IMR-90 (cell line): Measurements from ENCODE around the gene ATXN1. TPM values are rescaled to one million over a fixed set of nuclear protein-coding genes. Genes with fewer than 3 reads are reported as not detected.
A peak's percentile ranks its signal among the peaks of the same experiment; 100 is the strongest.

Source experiments
- ATAC-seq: fragments of 200-7000 bp; cut with Tn5 transposase; 2 replicates; pipeline ENCODE4 v1.9.1; 2020; ENCODE audit warnings: low read depth, mild to moderate bottlenecking, moderate library complexity
- BruUV-seq: library from RNA; stranded (reverse); fragments of 400-500 nt; replicated peaks from 2 replicates; lab custom pipeline; 2021; lab: Mats Ljungman, UMichigan
- CTCF ChIA-PET: fragments of 300-600 bp; formaldehyde crosslinking; extraction: SDS; loops from one replicate; lab custom pipeline; 2021; ENCODE audit warnings: antibody characterized with exemption; lab: Yijun Ruan, JAX
- POLR2A ChIA-PET: fragments of 300-600 bp; sonication (Branson Sonifier 250); formaldehyde crosslinking; loops from one replicate; lab custom pipeline; 2022; ENCODE audit warnings: antibody characterized with exemption; ENCODE audit not compliant: unreplicated experiment; lab: Charles Lee
- DNase-seq: peaks from one replicate; pipeline ENCODE4 v3.0.0; 2013
- H2AFZ ChIP-seq: replicated peaks from 2 replicates; pipeline ENCODE3; 2013; ENCODE audit warnings: low read length, mild to moderate bottlenecking; ENCODE audit not compliant: poor library complexity
- H2AK5ac ChIP-seq: 2 replicates; pipeline ENCODE4 v1.6.1; 2013; ENCODE audit warnings: low read depth, low read length, inconsistent platforms
- H2AK9ac ChIP-seq: replicated peaks from 2 replicates; pipeline ENCODE3; 2013; ENCODE audit warnings: mild to moderate bottlenecking, low read depth, low read length, moderate library complexity; ENCODE audit not compliant: poor library complexity
- H2BK120ac ChIP-seq: 2 replicates; pipeline ENCODE4 v1.6.1; 2013; ENCODE audit warnings: low read depth, low read length, inconsistent platforms
- H2BK15ac ChIP-seq: 3 replicates; pipeline ENCODE4 v1.6.1; 2013; ENCODE audit warnings: low read depth, low read length, inconsistent platforms
- H2BK20ac ChIP-seq: 2 replicates; pipeline ENCODE4 v1.6.1; 2013; ENCODE audit warnings: low read depth, mild to moderate bottlenecking, inconsistent platforms, low read length, moderate library complexity
- H2BK5ac ChIP-seq: 2 replicates; pipeline ENCODE4 v1.6.1; 2013; ENCODE audit warnings: mild to moderate bottlenecking, low read depth, low read length, inconsistent platforms; ENCODE audit not compliant: poor library complexity, severe bottlenecking
- H3K14ac ChIP-seq: replicated peaks from 2 replicates; pipeline ENCODE4 v1.6.1; 2013; ENCODE audit warnings: low read depth, low read length, inconsistent platforms
- H3K18ac ChIP-seq: 2 replicates; pipeline ENCODE4 v1.6.1; 2013; ENCODE audit warnings: low read depth, low read length, control low read depth
- H3K23ac ChIP-seq: 2 replicates; pipeline ENCODE4 v1.6.1; 2013; ENCODE audit warnings: low read depth, low read length, inconsistent platforms
- H3K27ac ChIP-seq: 2 replicates; pipeline ENCODE4 v1.5.1; 2013; ENCODE audit warnings: mild to moderate bottlenecking, control low read depth, low read length; ENCODE audit not compliant: insufficient read depth
- H3K27me3 ChIP-seq: 2 replicates; pipeline ENCODE4 v1.6.1; 2013; ENCODE audit warnings: low read length; ENCODE audit not compliant: control insufficient read depth, insufficient read depth
- H3K36me3 ChIP-seq: 2 replicates; pipeline ENCODE4 v1.6.1; 2013; ENCODE audit warnings: low read length, mixed read lengths; ENCODE audit not compliant: control insufficient read depth, insufficient read depth
- H3K4ac ChIP-seq: 2 replicates; pipeline ENCODE4 v1.6.1; 2013; ENCODE audit warnings: low read depth, low read length, inconsistent platforms
- H3K4me1 ChIP-seq: 2 replicates; pipeline ENCODE4 v1.6.1; 2013; ENCODE audit warnings: low read length, mixed read lengths; ENCODE audit not compliant: control insufficient read depth, insufficient read depth
- H3K4me2 ChIP-seq: 2 replicates; pipeline ENCODE4 v1.6.1; 2013; ENCODE audit warnings: low read depth, mild to moderate bottlenecking, control low read depth, low read length, moderate library complexity
- H3K4me3 ChIP-seq: 2 replicates; pipeline ENCODE4 v1.5.1; 2013; ENCODE audit warnings: low read depth, mild to moderate bottlenecking, control low read depth, low read length, moderate library complexity; ENCODE audit not compliant: insufficient read depth
- H3K56ac ChIP-seq: 2 replicates; pipeline ENCODE4 v1.6.1; 2013; ENCODE audit warnings: low read length, inconsistent platforms; ENCODE audit not compliant: insufficient read depth; ENCODE audit errors: extremely low read depth
- H3K79me1 ChIP-seq, 2 experiments: 2 replicates each; pipeline ENCODE4 v1.6.1; 2013; ENCODE audit warnings: low read length in 2 of 2, inconsistent platforms in 1 of 2, low read depth in 1 of 2
- H3K9ac ChIP-seq: 2 replicates; pipeline ENCODE4 v1.6.1; 2013; ENCODE audit warnings: low read depth, low read length, control low read depth
- H3K9me1 ChIP-seq: 2 replicates; pipeline ENCODE4 v1.6.1; 2013; ENCODE audit warnings: low read length, inconsistent platforms; ENCODE audit not compliant: insufficient read depth
- H3K9me3 ChIP-seq: 2 replicates; pipeline ENCODE4 v1.6.1; 2013; ENCODE audit warnings: low read length; ENCODE audit not compliant: control insufficient read depth, insufficient read depth
- H4K20me1 ChIP-seq: 2 replicates; pipeline ENCODE4 v1.6.1; 2013; ENCODE audit warnings: low read length, inconsistent platforms; ENCODE audit not compliant: insufficient read depth
- H4K5ac ChIP-seq: 2 replicates; pipeline ENCODE4 v1.6.1; 2013; ENCODE audit warnings: mild to moderate bottlenecking, low read depth, low read length, control low read depth
- H4K8ac ChIP-seq, 2 experiments: 2 replicates each; pipeline ENCODE4 v1.6.1; 2013; ENCODE audit warnings: low read depth in 2 of 2, low read length in 2 of 2, control low read depth in 1 of 2, inconsistent platforms in 1 of 2
- H4K91ac ChIP-seq: 2 replicates; pipeline ENCODE4 v1.6.1; 2013; ENCODE audit warnings: low read depth, low read length, inconsistent platforms; ENCODE audit not compliant: insufficient read depth
- BHLHE40 ChIP-seq: fragments of 150-350 bp; IDR thresholded peaks from 2 replicates; pipeline ENCODE4 v1.6.1; 2016; ENCODE audit warnings: mild to moderate bottlenecking, low read depth, low read length
- CEBPB ChIP-seq: IDR thresholded peaks from 2 replicates; pipeline ENCODE4 v1.6.1; 2012; ENCODE audit warnings: low read depth, low read length, improper control_type of control experiment
- CHD1 ChIP-seq: IDR thresholded peaks from 2 replicates; pipeline ENCODE4 v1.6.1; 2012; ENCODE audit warnings: low read depth, low read length, improper control_type of control experiment
- CTCF ChIP-seq: conservative IDR thresholded peaks from 2 replicates; pipeline ENCODE4 v1.5.1; 2012; ENCODE audit warnings: mild to moderate bottlenecking, low read depth, low read length, improper control_type of control experiment
- ELK1 ChIP-seq: fragments of 150-350 bp; IDR thresholded peaks from 2 replicates; pipeline ENCODE4 v1.6.1; 2016; ENCODE audit warnings: low read depth, mild to moderate bottlenecking, low read length, moderate library complexity, borderline replicate concordance
- FOS ChIP-seq: fragments of 150-350 bp; IDR thresholded peaks from 2 replicates; pipeline ENCODE4 v1.6.1; 2016; ENCODE audit warnings: low read depth, low read length
- MAFK ChIP-seq: IDR thresholded peaks from 2 replicates; pipeline ENCODE4 v1.6.1; 2012; ENCODE audit warnings: low read depth, low read length, improper control_type of control experiment
- MAZ ChIP-seq: IDR thresholded peaks from 2 replicates; pipeline ENCODE4 v1.6.1; 2012; ENCODE audit warnings: low read depth, mild to moderate bottlenecking, low read length, improper control_type of control experiment, moderate library complexity, borderline replicate concordance
- MXI1 ChIP-seq: IDR thresholded peaks from 2 replicates; pipeline ENCODE4 v1.6.1; 2012; ENCODE audit warnings: low read depth, mild to moderate bottlenecking, low read length, moderate library complexity, borderline replicate concordance
- NFE2L2 ChIP-seq: fragments of 150-350 bp; IDR thresholded peaks from 2 replicates; pipeline ENCODE4 v1.6.1; 2016; ENCODE audit warnings: low read depth, mild to moderate bottlenecking, low read length
- POLR2A ChIP-seq: IDR thresholded peaks from 2 replicates; pipeline ENCODE4 v1.6.1; 2012; ENCODE audit warnings: mild to moderate bottlenecking, low read depth, low read length
- RAD21 ChIP-seq: IDR thresholded peaks from 2 replicates; pipeline ENCODE4 v1.6.1; 2012; ENCODE audit warnings: low read length, improper control_type of control experiment
- RCOR1 ChIP-seq: IDR thresholded peaks from 2 replicates; pipeline ENCODE4 v1.6.1; 2012; ENCODE audit warnings: mild to moderate bottlenecking, low read length, improper control_type of control experiment; ENCODE audit not compliant: insufficient replicate concordance
- RFX5 ChIP-seq: IDR thresholded peaks from 2 replicates; pipeline ENCODE4 v1.8.0; 2012; ENCODE audit warnings: low read depth, mild to moderate bottlenecking, low read length, moderate library complexity
- SMC3 ChIP-seq: fragments of 150-350 bp; IDR thresholded peaks from 2 replicates; pipeline ENCODE4 v1.6.1; 2016; ENCODE audit warnings: low read depth, mild to moderate bottlenecking, antibody characterized with exemption, low read length, moderate library complexity
- WGBS, 2 experiments: methylation state at CpG; one replicate each; pipeline versions ENCODE4 v1.1.5 to v1.1.7; 2013; ENCODE audit warnings: missing lambda C conversion rate in 2 of 2; ENCODE audit not compliant: insufficient read length in 1 of 2; ENCODE audit errors: extremely low coverage in 2 of 2; 5-methylcytosine and 5-hydroxymethylcytosine counted together
- dilution Hi-C: fragments of 300-500 bp; cut with HindIII; formaldehyde crosslinking; loops from one replicate; pipeline ENCODE4 v1.14.3; 2018; ENCODE audit warnings: low sequenced_read_pairs; ENCODE audit not compliant: unreplicated experiment
- in situ Hi-C: fragments of 300-500 bp; cut with MboI; formaldehyde crosslinking; loops from 3 replicates; pipeline ENCODE4 v1.14.3; 2019; ENCODE audit warnings: low sequenced_read_pairs, inconsistent platforms, mixed read lengths
- intact Hi-C: fragments of 100-400 bp; cut with micrococcal nuclease; formaldehyde crosslinking; loops from 2 replicates; pipeline ENCODE4 v1.10.0; 2022
- polyA plus RNA-seq, 3 experiments: library from polyadenylated mRNA; depleted of rRNA; stranded (reverse); fragments of >200 nt; gene quantifications; 2 replicates each; pipeline ENCODE4 v1.2.3, GENCODE V29; 2012; ENCODE audit warnings: low replicate concordance in 1 of 3
- total RNA-seq: library from RNA; depleted of rRNA; stranded (reverse); fragments of >200 nt; gene quantifications from 2 replicates; pipeline ENCODE4 v1.2.3, GENCODE V29; 2012
- TF ChIP-seq, protein P1 (sequence below): fragments of 150-350 bp; IDR thresholded peaks from 2 replicates; pipeline ENCODE4 v1.6.1; 2017; ENCODE audit warnings: mild to moderate bottlenecking, antibody characterized with exemption, low read length, low read depth

ATXN1 gene
- total and polyA plus RNA-seq, 2 of the 4 experiments (the other 2 are of a cell fraction) = 7.3 to 11.1 TPM

GRCh38 chr6:16635291-16635809 is 125.9 kb downstream of the ATXN1 start:
- no peak overlapping the region for H3K27ac ChIP-seq

More at GRCh38 chr6:16635291-16635809, 125.9 kb downstream of the ATXN1 start:
- no peak overlapping the region for H2BK20ac ChIP-seq
- H2BK120ac ChIP-seq = no peak overlapping the region
- H3K9ac ChIP-seq = no peak overlapping the region
- 0 out of 4 replicates have a peak overlapping the region, but pooled peaks of 1 of the 2 experiments have one; percentile 19 for H4K8ac ChIP-seq
- WGBS, 2 experiments = no CpG with 5 or more reads among the region's 4 CpGs
- ChIA-PET CTCF (interaction anchor here (0.8 kb wide), 1 partner anchor 122 kb away, joined by 3 read pairs; no protein-coding TSS in a partner anchor), POLR2A (no interaction called here)
- dilution Hi-C loops (no loop called here), intact Hi-C loops (no loop called here), in situ Hi-C loops (no loop called here)
- peaks cover 22% of the 10 kb centered on the region for H3K9me1 ChIP-seq
- H3K18ac ChIP-seq = no peak overlapping the region
- H2AK9ac ChIP-seq = no peak overlapping the region
- no peaks in the 10 kb centered on the region for H3K9me3 ChIP-seq
- TF ChIP-seq SMC3 (no peak), CHD1 (no peak), BHLHE40 (no peak), ELK1 (no peak), FOS (no peak), RCOR1 (no peak), MAZ (no peak), CTCF (no peak), RAD21 (no peak), MAFK (no peak), POLR2A (no peak), MXI1 (no peak), CEBPB (no peak), NFE2L2 (no peak), RFX5 (no peak)
- TF ChIP-seq, protein P1, sequence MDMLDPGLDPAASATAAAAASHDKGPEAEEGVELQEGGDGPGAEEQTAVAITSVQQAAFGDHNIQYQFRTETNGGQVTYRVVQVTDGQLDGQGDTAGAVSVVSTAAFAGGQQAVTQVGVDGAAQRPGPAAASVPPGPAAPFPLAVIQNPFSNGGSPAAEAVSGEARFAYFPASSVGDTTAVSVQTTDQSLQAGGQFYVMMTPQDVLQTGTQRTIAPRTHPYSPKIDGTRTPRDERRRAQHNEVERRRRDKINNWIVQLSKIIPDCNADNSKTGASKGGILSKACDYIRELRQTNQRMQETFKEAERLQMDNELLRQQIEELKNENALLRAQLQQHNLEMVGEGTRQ = no peak
- DNase-seq (no peak), ATAC-seq (no peak)
- peaks cover 20 to 45% of the 10 kb centered on the region in 2 experiments for H3K79me1 ChIP-seq
- H3K4me2 ChIP-seq = no peak overlapping the region
- no peak overlapping the region for H3K56ac ChIP-seq
- peaks cover 20% of the 10 kb centered on the region for H3K4me1 ChIP-seq
- H2AFZ ChIP-seq = no peak overlapping the region
- H3K36me3 ChIP-seq = peaks cover 8% of the 10 kb centered on the region
- no peak overlapping the region for H2BK15ac ChIP-seq
- H4K20me1 ChIP-seq = peaks cover 23% of the 10 kb centered on the region
- H4K91ac ChIP-seq = no peak overlapping the region
- no peak overlapping the region for H2BK5ac ChIP-seq
- no peak overlapping the region for H3K4me3 ChIP-seq
- BruUV-seq = no TSS peak
- no peak overlapping the region for H3K23ac ChIP-seq
- H3K27me3 ChIP-seq = no peaks in the 10 kb centered on the region
- H3K14ac ChIP-seq = 0 out of 2 replicates have a peak overlapping the region, but pooled peaks have one; percentile 43
- no peak overlapping the region for H4K5ac ChIP-seq
- H3K4ac ChIP-seq = 0 out of 2 replicates have a peak overlapping the region, but pooled peaks have one; percentile 1
- H2AK5ac ChIP-seq = no peak overlapping the region; the same call in 1 of the 2 replicates
